ENCODE data around the gene EIF3J.
"Not testable (repeated sequence)": the region's sequence is repeated elsewhere in the genome, so short reads cannot be mapped to it uniquely, and the experiment has no call there.

The EIF3J gene

DNA sequence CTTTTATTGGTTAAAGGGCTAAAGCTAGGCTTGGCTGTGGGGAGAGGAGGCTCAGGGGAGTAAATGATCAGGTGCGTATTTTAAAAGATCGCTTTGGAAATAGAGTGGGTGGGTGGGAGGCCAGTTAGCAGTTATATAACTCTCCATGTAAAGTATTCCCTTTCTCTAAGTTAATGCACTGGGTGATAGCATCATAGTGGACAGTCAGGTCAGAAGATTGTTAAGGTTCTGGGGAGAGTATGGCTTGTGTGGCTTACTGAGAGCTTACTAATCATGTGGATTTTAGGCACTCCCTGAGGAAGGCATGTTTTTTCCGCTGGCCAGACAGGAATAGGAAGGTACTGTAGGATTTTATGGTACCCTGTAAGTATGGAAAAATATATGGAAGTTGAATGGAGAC lies 6.3 kb upstream of the EIF3J start:
- no peak for DNase-seq (ENCODE audit: low read depth)
- TF ChIP-seq, protein P1, sequence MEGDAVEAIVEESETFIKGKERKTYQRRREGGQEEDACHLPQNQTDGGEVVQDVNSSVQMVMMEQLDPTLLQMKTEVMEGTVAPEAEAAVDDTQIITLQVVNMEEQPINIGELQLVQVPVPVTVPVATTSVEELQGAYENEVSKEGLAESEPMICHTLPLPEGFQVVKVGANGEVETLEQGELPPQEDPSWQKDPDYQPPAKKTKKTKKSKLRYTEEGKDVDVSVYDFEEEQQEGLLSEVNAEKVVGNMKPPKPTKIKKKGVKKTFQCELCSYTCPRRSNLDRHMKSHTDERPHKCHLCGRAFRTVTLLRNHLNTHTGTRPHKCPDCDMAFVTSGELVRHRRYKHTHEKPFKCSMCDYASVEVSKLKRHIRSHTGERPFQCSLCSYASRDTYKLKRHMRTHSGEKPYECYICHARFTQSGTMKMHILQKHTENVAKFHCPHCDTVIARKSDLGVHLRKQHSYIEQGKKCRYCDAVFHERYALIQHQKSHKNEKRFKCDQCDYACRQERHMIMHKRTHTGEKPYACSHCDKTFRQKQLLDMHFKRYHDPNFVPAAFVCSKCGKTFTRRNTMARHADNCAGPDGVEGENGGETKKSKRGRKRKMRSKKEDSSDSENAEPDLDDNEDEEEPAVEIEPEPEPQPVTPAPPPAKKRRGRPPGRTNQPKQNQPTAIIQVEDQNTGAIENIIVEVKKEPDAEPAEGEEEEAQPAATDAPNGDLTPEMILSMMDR (IDR thresholded peaks at IDR 0.05; ENCODE audit: control insufficient read depth, extremely low read depth, insufficient read depth) = no peak
- no peak overlapping the region for H3K4me3 ChIP-seq (ENCODE audit: low read depth, low read length)

GRCh38 chr15:44532275-44532674 lies 4.7 kb upstream of the EIF3J start:
- not testable (repeated sequence) for DNase-seq (ENCODE audit: low read depth); H3K4me3 ChIP-seq (ENCODE audit: low read depth, low read length)

DNA sequence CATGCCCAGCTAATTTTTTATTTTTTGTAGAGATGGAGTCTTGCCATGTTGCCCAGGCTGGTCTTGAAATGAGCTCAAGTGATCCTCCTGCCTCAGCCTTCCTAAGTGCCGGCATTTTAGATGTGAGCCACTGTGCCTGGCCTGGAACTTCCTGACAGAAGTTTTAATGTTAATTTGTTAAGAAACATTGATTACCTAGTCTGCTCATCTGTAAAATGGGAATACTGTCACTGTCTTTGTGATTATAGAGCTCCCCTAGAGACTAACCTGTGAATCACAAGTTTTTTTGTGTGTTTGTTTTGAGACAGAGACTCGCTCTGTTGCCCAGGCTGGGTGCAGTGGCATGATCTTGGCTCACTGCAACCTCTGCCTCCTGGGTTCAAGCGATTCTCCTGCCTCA lies 4.3 kb upstream of the EIF3J start:
- H3K4me3 ChIP-seq (ENCODE audit: low read depth, low read length) = no peak overlapping the region
- TF ChIP-seq, protein P1 (IDR thresholded peaks at IDR 0.05; ENCODE audit: control insufficient read depth, extremely low read depth, insufficient read depth) = no peak
- DNase-seq (ENCODE audit: low read depth) = no peak

GRCh38 chr15:44535092-44535491 lies 1.9 kb upstream of the EIF3J start:
- DNase-seq (ENCODE audit: low read depth) = no peak
- TF ChIP-seq, protein P1 (IDR thresholded peaks at IDR 0.05; ENCODE audit: control insufficient read depth, extremely low read depth, insufficient read depth) = no peak

DNA sequence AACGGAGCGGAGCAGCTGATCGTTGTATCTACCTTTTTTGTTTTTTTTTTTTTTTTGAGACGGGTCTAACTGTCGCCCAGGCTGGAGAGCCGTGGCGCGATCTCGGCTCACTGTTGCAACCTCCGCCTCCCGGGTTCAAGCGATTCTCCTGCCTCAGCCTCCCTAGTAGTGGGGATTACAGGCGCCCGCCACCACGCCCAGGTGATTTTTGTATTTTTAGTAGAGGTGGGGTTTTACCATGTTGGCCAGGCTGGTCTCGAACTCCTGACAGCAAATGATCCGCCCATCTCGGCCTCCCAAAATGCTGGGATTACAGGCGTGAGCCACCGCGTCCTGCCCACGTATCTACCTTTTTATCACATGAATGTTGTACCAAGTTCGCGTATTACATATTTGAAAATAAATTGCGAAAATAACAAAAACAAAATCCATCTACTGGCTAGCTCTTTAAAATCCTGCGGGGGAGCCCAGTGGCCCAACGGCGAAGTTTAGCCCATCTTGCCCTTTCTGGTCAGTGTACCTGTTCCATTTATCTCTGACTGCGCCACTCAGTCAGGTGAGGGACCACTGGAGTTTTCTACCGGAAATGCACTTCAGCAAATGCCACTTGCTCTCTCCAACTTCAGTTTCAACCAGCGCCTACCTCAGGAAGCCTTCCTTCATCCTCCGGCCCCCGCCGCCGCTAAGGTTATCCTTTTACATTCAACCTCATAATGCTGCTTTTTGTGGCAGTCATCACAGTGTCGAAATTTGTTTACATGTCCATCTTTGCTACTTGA lies 1.2 kb upstream of the EIF3J start:
- H3K4me3 ChIP-seq (ENCODE audit: low read depth, low read length) = peak overlapping the region; percentile 79
- TF ChIP-seq, protein P1 (IDR thresholded peaks at IDR 0.05; ENCODE audit: control insufficient read depth, extremely low read depth, insufficient read depth) = no peak
- DNase-seq (ENCODE audit: low read depth) = no peak

More at GRCh38 chr15:44535092-44535491, 1.9 kb upstream of the EIF3J start:
- no peak overlapping the region for H3K4me3 ChIP-seq (ENCODE audit: low read depth, low read length)

- peak; percentile 71 for DNase-seq (ENCODE audit: low read depth)
- peak overlapping the region; percentile 79 for H3K4me3 ChIP-seq (ENCODE audit: low read depth, low read length)
- TF ChIP-seq, protein P1 (IDR thresholded peaks at IDR 0.05; ENCODE audit: control insufficient read depth, extremely low read depth, insufficient read depth) = peak; percentile 60
Observed at GRCh38 chr15:44536302-44536961, 515 bp upstream of the EIF3J start.

DNA sequence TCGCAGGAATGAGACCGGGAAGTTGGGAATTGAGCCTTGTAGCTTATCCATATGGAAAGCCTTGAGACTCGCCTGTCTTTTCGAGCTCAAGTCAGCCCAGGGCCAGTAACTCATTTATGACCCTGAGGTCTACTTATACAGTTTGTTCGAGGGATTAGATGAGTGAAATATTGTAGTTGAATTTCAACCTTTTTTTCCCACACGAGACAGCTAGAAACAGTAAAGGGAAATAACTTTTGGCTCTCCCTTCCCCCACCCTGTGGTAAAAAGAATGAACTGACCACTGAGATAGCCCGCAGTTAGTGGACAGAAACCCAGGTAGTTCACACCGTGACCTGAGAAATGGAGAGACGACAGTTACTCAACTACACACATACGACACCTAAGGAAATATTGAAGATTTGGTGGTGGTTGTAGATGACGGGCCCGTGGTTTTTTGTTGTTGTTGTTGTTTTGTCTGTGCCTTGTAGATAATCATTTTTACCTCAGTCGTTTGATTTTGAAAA lies 841 bp downstream of the EIF3J start:
- TF ChIP-seq, protein P1 (IDR thresholded peaks at IDR 0.05; ENCODE audit: control insufficient read depth, extremely low read depth, insufficient read depth) = no peak
- H3K4me3 ChIP-seq (ENCODE audit: low read depth, low read length) = peak overlapping the region; percentile 79
- DNase-seq (ENCODE audit: low read depth) = peak; percentile 28

Measured in LNCaP clone FGC (cell line).